ENCODE results near the gene USP47. TPM values are rescaled to one million over a fixed set of nuclear protein-coding genes. Genes with fewer than 3 reads are reported as not detected.
A peak's percentile ranks its signal among the peaks of the same experiment; 100 is the strongest.

USP47 gene
- total RNA-seq, 1 donor from 2014 or later = 57.5 TPM

DNA sequence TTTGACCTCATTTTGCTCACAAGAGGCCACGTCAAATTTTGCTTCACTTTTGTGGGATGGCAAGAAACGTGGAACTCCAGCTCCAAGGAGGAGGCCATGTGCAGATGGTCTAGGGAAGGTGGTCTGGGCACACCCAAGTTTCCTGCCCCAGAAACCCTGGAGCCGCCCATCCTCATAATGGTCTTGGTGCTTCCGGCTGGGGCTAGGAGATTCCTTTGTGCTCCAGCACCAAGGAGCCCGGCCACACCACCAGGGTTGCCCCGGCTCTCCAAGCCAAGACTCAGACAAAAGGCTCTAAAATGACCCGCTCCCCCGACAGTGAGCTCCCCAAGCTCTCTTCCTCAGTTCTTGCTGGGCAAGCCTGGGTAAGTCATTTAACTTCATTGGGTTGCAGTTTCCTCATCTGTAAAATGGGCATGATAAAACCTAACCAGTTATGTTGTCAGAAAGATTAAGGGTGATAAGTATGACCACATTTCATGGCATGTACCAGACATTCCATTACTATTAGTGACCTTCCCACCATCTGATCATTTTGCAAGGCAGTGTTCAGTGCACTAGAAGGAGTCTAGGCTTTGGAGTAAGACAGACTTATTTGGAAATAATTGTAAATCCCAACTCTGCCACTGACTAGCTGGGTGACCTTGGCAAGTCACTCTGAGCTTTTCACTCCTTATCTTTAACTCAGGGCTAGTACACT is 143.4 kb downstream of the USP47 start:
- DNase-seq (ENCODE audit: low spot score) = no peak
- intact Hi-C loops (cut with DNase I) = no loop called here
- ATAC-seq = no peak

DNA sequence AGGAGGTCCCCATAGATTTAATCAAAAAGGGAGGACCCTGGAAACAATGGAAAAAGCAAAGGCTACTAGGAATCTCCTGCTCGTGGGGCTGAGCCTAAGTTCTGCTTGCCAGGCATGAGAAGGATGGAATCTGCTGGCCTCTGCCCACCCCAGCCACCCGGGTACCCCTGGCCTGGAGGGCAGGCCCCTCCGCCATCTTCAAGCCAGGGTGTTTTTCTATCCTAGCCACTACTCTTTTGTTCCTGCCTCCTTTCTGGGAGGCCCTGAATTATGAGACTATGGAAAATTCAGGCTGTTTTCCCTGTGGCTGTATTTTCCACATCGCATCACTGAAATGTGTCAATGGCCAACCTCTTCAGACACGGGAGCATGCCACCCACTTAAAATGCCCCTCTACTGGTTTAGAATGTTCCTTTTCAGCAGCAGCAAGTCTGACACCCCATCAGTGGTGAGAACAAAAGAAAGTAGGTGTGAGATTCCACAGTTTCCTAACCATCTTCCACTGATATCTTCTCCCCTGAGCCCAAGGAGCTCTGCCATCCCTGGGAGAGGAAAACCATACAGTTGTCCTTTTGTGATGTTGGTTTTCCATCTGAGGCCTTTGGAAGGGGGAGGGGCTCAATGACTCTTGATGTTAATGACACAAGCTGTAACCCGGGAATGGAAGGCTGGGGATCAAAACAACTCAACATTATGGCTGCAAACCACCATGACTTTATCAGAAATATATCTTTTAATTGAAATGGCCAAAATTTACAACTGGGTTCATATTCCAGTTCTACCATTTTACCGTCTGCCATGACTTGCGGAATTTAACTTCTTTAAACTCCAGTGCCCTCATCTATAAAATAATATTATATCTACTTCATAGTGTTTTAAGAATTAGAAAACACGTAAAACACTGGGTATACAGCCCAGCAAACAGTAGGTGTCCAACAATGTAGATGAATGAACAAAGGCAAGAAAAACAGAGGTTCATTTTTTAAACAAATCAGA is 144.5 kb downstream of the USP47 start:
- intact Hi-C loops (cut with DNase I) = no loop called here
- ATAC-seq (no peak), DNase-seq (ENCODE audit: low spot score) (no peak)

DNA sequence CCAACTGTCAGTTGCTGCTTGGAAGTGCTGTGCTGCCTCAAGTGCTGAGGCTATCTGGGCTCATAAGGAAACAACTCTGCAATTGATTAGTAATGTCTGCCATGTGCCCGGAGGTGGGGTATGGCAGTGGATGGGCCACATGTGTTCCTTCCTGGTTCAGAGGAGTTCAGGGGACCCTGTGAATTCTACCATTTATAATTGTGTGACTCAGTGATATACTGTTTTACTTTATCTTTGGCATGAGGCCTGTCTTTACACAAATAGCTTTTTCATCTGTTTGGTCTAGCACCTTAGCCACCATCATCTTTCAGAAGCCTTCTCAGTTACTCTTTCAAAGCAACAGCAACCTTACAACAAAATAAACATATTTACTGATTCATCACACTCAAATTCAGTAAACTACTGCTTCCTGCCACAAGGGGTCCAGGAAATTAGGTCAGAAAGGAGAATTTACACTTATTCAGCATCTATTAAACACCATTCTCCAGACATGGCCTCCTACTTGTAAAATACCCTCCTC is 145.8 kb downstream of the USP47 start:
- intact Hi-C loops (cut with DNase I) = no loop called here
- DNase-seq (ENCODE audit: low spot score) = no peak
- no peak for ATAC-seq

DNA sequence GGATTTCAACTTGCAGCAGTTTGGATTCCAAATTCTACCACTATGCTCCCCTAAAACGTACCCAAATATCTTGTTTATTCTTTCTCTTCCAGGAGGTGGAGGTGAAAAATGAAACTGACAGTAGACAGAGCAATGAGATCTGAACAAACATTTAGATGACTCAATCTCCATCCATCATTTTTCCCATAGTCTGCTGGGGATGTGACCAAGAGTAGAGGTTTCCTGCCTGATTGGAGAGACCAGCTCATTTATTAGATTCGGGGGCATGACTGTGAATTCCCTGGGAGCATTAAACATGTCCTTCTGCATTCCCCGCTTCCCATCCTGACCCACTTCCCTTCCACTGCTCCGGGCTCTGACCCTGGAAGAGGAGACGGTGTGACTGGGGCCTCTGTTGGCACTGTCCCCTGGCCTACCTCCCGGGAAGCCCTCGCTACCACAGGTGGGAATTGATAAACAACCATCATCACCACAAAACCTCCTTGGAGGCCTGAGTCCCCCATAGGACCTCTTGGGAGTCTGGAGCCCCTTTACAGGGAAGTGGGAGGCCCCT is 146.4 kb downstream of the USP47 start:
- intact Hi-C loops (cut with DNase I) = no loop called here
- ATAC-seq (no peak), DNase-seq (ENCODE audit: low spot score) (no peak)

DNA sequence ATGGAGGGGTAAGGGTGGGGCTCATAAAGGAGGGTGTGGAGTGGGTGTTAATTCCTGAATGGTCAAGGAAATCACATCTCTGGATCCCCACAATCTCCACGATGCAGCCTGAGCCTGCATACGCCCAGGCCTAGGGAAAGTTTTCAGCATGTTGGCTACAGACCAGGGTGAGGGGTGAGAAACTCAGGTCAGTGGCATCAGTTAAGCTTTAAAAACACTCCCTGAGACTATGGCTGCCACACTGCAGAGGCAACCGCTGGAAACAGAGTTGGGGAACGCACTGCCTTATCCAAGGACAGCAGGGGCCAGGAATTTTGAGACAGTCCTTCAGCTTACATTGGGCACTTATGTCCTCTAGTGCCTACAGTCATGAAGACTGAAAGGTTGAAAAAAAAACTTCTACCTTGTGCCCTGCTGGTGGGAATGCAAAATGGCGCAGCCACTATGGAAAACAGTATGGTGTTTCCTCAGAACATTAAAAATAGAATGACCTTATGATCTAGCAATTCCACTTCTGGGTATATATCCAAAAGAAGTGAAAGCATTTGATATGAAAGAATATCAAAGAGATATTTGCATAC is 147.0 kb downstream of the USP47 start:
- ATAC-seq = no peak
- DNase-seq (ENCODE audit: low spot score) = no peak
- intact Hi-C loops (cut with DNase I) = no loop called here

DNA sequence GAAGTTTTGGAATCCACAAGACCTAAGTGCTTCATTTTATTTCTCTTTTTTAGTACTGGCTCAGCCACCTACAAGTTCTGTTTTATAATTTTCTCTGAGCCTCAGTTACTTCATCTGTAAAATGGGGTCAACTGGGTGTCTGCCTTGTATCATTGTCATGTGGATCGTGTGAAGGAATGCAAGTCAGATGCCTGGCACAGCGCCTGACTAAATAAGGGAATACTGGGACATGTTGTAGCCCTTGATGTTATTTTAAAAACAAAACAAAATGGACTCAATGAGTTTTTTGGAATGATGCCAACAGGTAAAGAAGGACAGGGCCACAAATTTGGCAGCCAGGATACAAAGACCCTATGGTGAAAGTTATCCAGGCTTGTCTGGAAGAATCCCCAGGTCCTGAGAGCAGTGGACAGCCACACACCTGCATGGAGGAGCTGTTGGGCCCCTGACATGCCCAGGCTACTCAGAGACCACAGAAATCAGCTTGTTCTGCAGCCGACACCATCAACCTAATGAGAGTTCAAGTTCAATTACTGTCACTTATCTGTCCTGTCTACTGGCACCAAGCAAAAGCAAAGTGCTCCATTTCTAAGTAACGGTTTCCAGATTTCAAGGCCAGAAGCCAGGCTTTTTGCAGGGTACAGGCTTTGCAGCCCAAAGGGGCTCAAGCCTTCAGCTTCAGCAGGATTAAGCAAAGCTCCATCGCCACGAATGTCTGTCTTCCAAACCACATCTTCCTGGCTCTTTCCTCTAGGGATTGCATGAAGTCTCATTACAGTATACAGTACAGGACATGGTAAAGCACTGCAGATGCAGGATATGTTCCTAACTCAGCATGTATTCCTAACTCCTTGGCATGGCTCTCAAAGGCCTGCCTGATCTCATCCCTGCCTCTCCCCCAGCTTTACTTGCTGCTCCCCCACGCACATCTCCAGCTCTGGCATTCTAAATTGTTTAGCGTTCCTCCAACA is 148.3 kb downstream of the USP47 start:
- intact Hi-C loops (cut with DNase I) = no loop called here
- DNase-seq (ENCODE audit: low spot score) (no peak), ATAC-seq (no peak)

DNA sequence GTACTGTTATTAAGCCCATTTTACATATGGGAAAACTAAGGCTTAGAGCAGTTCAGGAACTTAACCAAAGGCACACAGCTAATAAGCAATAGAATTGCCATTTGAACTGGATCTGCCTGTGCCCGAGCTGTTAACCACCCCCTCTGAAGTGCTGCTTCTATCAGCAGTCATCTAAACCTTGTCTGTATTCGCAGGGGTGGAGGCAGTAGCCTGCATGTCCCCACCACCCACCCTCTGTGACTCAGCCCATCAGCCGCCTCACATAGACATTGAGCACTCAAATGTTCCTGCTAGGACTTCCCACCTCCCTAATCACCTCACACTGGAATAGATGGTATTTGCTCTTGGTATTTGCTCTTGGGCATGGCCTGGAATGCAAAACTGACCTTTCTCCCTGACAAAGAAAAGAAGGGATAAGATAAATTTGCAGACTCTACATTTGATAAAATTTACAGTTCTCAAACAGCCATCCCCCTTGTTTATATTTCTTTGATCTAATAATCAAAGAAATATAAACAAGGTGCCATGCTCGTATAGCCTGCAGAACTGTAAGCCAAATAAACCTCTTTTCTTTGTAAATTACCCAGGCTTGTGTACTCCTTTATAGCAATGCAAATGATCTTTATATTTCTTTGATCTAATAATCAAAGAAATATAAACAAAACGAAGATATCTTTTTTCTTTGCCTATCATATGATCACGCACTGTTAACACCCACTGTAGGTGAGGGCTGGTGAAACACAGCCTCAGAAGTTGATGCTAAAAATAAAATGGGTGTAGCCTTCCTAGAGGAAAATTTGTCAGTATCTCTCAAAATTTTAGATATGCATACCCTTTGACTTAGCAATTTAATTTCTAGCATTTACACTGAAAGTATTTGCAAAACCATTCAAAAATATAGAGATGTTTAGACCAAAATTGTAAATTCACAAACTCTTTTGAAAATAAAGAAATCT is 150.8 kb downstream of the USP47 start:
- ATAC-seq = no peak
- intact Hi-C loops (cut with DNase I) = no loop called here

DNA sequence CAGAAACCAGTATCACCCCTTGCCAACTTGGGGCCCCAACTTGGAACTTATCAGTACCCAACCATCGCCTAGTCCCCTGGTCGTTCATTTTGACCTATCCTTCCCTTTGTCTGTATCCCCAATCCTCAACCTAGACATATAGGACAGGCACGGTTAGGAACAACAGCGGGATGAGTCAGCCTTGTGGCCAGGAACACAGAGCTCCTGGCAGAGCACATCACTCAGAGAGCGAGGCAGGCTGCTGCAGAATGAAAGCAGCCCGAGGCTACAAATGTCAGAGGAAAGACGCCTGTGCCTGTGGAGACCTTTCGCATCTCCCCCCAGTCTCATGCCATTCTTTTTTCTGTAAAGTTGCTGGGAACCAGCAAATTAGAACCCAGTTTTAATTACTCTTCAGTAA is 152.1 kb downstream of the USP47 start:
- intact Hi-C loops (cut with DNase I) = no loop called here
- ATAC-seq (peak; percentile 47), DNase-seq (ENCODE audit: low spot score) (no peak)

More for the DNA sequence above, 150.8 kb downstream of the USP47 start:
- DNase-seq (ENCODE audit: low spot score) = no peak

DNA sequence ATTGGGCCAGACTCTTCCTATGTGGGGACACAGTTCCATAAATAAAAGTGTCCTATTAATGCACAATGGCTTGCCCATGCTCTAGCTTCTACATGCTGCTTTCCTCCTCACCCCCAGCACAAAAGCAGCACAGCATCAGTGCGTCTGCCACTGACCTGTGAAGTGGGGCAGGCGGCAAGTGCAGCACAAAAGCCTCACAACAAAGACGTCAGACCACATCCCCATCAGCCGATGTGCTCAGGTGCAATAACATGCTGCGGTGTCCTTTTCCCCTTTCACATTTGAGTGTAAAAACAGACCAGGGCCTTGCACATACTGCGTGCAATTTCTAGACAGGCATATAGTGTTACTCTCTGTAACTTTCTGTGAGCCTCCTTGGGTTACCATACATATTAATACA is 153.8 kb downstream of the USP47 start:
- ATAC-seq (no peak), DNase-seq (ENCODE audit: low spot score) (no peak)
- intact Hi-C loops (cut with DNase I) = no loop called here

DNA sequence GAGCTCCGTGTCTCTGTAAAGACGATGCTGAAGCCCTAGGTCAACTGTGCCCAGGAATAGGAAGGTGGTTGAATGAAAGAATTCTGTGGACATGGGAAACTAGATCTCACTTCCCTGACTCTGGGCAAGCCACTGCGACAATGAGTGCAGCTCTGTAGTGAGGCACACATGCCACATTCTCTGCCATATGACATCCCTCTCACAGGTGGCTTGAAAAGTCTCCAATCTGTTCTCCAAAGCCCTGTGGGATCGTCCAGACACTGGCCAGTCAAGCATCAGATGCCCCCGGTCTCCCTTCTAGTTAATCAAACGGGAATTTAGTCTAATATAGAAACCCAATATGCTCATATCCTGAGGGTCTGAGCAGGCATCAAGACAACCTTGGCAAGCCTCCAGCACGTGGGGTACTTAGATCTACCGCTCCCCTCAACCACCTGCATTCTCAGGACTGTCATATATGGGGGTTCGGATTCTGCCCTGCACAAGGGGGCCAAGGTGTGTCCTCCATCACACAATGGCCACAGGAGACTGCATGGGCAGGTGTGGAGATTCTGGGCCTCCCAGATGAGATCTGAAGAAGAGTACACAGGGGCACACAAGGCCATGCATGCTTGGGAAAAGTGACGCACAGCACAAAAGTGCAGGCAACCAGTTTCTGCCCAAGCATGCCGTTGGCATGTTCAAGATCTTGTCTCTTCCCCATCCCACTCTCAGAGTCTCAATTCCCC is 154.7 kb downstream of the USP47 start:
- no peak for ATAC-seq
- intact Hi-C loops (cut with DNase I) = no loop called here
- no peak for DNase-seq (ENCODE audit: low spot score)

DNA sequence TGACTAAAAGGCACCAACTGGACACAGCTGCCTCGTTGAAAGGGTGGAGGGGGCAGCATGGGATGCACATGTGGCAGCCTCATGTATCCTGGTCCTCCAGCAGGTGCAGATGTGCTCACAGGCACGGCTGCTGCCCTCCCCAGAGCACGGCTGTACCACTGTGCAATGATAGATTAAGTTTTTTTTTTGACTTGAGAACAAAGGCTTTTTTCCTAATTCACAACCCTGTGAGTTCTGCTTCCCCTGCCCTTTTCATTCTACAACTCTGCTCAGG is 155.2 kb downstream of the USP47 start:
- intact Hi-C loops (cut with DNase I) = no loop called here
- DNase-seq (ENCODE audit: low spot score) (no peak), ATAC-seq (no peak)

DNA sequence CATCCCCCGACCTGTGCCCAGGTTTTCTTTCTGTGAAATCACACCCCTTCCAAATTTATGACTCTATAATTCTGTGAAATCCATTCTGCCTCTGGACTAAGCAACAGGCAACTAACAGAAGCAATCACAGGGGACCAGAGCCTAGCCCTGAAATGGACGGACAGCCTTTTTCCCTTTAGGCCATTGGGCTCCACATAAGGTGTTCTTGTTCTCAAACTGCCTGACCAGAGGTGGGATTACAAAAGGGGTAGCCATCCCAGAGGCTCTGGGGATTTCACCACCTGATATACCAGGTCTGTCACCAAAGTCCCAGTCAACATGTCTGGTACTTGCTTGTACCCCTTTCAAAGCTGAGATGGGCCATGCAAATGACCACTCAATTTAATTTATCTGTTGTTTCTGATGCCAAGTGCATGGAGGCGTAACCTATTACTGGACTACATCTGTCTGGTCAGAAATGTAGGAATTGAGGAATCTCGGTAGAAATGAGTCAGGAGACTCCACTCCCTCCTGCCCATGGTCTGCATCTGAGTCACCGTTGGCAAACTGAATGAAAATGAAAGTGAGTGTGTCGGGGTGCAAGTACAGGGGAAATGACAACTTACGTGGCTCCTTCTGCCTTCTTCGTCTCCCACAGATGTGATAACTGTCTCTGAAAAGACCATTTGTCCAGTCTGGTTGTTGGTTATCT is 156.5 kb downstream of the USP47 start:
- DNase-seq (ENCODE audit: low spot score) (no peak), ATAC-seq (peak; percentile 45)
- intact Hi-C loops (cut with DNase I) = no loop called here

DNA sequence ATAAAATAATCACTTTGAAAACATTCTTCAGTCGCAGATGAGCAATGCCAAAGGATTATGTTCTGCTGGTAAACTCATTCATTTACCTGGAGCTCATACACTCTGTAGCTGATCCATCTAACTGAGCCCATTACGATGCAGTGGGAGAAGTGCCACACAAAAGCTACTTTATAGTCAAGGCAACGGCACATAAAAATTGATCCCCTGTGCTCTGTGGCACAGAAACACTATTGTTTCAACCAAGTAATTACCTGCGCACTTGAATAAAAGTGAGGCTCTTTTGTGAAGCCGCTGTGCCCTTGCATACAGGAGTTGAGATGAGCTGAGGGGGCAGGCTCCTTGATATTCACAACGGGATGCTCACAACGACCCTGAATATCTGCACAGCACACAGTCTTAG is 159.4 kb downstream of the USP47 start:
- DNase-seq (ENCODE audit: low spot score) (no peak), ATAC-seq (no peak)
- intact Hi-C loops (cut with DNase I) = no loop called here

DNA sequence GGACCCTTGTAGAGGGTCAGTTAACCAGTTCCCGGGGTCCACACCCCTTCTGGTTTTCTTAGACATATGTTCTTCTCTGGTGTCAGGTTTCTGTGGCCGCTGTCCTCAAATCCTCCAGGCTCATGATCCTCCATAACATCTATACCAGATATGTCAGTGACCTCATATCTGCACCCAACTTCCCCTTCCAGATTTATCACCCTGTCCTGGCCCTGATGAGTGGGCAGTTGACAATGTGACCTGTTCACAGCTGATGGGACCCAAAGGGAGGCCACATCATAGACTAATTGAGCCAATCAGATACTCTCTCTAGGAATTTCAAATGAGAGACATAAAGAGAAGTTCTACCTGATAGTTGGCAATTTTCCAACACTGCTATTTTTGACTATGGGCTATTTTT is 161.6 kb downstream of the USP47 start:
- no peak for ATAC-seq
- no peak for DNase-seq (ENCODE audit: low spot score)
- intact Hi-C loops (cut with DNase I) = no loop called here

DNA sequence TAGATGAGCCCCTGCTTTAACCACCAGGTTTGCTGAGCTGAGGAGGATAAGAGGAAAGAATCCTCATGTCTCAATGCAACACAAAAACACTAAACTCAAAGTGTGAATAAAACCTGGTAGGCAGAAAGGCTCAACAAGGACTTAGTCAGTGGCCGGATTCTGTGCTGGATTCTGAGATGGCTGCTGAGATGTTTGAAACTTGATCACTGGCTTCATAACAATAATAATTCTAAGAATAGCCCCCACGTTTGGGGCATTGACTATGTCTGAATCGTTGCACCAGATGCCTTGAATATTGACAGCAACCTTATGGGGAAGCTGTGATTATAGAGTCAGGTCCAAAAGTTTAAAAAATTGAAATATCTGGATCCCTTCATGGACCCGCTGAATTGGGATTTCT is 162.0 kb downstream of the USP47 start:
- DNase-seq (ENCODE audit: low spot score) (no peak), ATAC-seq (no peak)
- intact Hi-C loops (cut with DNase I) = no loop called here

DNA sequence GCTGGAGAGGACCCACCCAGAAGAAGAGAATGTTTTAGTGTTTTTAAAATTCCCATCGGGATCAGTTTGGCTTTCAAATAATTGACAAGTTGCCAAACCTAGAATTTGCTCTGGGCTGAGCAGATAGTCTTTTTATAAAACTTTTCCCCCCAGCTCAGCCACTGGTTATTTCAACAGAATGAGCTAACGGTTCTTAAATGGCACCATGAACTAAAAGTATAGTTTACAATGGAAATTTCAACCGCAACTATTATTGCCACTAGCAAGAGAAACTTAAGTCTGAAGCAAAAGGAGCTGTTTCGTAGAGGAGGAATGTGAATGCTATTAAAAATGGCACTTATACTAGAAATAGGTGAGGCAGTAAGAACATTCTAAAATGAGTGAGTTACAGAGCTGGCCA is 163.3 kb downstream of the USP47 start:
- DNase-seq (ENCODE audit: low spot score) = no peak
- peak; percentile 29 for ATAC-seq
- intact Hi-C loops (cut with DNase I) = no loop called here
